Esophagus squamous epithelium (tissue), 5 donors: Measurements from ENCODE around the gene LEKR1. TPM values are rescaled to one million over a fixed set of nuclear protein-coding genes. Genes with fewer than 3 reads are reported as not detected.

Experiments used
- DNase-seq: peaks from one replicate; lab custom pipeline; 2025; lab: John Stamatoyannopoulos, UW
- H3K27ac ChIP-seq, 4 donors: fragments of 200-600 bp; sonication (generic); one replicate each; pipeline ENCODE4 v1.5.1; 2016 to 2019; ENCODE audit warnings: mild to moderate bottlenecking in 1 of 4
- H3K27me3 ChIP-seq, 4 donors: fragments of 200-600 bp; sonication (generic); 1 replicate in 3 of 4; 2 replicates in 1 of 4; pipeline versions ENCODE4 v1.5.1 to v1.6.0; 2017 to 2021; ENCODE audit warnings: antibody characterized with exemption in 1 of 4
- H3K36me3 ChIP-seq, 3 donors: fragments of 200-600 bp; sonication (generic); one replicate each; pipeline ENCODE4 v1.5.1; 2016 to 2019
- H3K4me1 ChIP-seq, 3 donors: fragments of 200-600 bp; sonication (generic); one replicate each; pipeline ENCODE4 v1.5.1; 2017 to 2019
- H3K4me3 ChIP-seq, 4 donors: fragments of 200-600 bp; sonication (generic); 1 replicate in 3 of 4; 2 replicates in 1 of 4; pipeline ENCODE4 v1.5.1; 2016 to 2019; ENCODE audit warnings: mild to moderate bottlenecking in 2 of 4, moderate library complexity in 1 of 4
- H3K9me3 ChIP-seq, 3 donors: fragments of 200-600 bp; sonication (generic); one replicate each; pipeline ENCODE4 v1.5.1; 2016 to 2019
- POLR2A ChIP-seq, 4 donors: fragments of 450-650 bp; IDR thresholded peaks; one replicate each; pipeline ENCODE4 v1.6.1; 2017; ENCODE audit warnings: antibody characterized with exemption in 4 of 4, mild to moderate bottlenecking in 4 of 4, moderate library complexity in 3 of 4
- WGBS, 2 donors: methylation state at CpG; one replicate each; pipeline ENCODE4 v1.1.5; 2018; 5-methylcytosine and 5-hydroxymethylcytosine counted together
- intact Hi-C: fragments of 100-400 bp; cut with DNase I; formaldehyde crosslinking; loops from one replicate; pipeline ENCODE4 v1.15.0; 2022
- total RNA-seq, 4 donors: library from RNA; depleted of rRNA; stranded (reverse); fragments of >200 nt; gene quantifications; one replicate each; pipeline ENCODE4 v1.1.0, GENCODE V29; 2016
- TF ChIP-seq, protein P1 (sequence below), 6 experiments: fragments of 450-650 bp in 4 of 6; fragments of 200-600 bp in 2 of 6; sonication (generic) in 2 of 6; IDR thresholded peaks; one replicate each; pipeline ENCODE4 v1.5.1; 2016 to 2019; ENCODE audit warnings: antibody characterized with exemption in 6 of 6, mild to moderate bottlenecking in 4 of 6, moderate library complexity in 4 of 6
- donor health status: DM: yes; HTN: yes; CAD: no.

Gene LEKR1
- total RNA-seq, 4 donors from 2014 or later, result 0.15 to 1.1 (median 0.57) TPM; not detected in 1

DNA sequence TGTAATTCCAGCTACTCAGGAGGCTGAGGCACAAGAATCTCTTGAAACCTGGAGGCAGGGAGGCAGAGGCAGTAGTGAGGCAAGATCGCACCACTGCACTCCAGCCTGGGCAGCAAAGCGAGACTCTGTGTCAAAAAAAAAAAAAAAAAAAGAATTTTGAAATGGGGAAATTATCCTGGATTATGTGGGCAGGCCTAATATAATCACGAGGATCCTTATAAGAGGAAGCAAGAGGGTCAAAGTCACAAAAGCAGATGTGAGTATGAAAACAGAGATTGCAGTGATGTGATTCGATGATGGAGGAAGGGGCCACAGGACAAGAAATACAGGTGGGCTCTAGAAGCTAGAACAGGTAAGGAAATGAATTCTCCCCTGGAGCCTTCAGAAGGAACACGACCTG, 159.6 kb downstream of the LEKR1 start:
- TF ChIP-seq, protein P1, sequence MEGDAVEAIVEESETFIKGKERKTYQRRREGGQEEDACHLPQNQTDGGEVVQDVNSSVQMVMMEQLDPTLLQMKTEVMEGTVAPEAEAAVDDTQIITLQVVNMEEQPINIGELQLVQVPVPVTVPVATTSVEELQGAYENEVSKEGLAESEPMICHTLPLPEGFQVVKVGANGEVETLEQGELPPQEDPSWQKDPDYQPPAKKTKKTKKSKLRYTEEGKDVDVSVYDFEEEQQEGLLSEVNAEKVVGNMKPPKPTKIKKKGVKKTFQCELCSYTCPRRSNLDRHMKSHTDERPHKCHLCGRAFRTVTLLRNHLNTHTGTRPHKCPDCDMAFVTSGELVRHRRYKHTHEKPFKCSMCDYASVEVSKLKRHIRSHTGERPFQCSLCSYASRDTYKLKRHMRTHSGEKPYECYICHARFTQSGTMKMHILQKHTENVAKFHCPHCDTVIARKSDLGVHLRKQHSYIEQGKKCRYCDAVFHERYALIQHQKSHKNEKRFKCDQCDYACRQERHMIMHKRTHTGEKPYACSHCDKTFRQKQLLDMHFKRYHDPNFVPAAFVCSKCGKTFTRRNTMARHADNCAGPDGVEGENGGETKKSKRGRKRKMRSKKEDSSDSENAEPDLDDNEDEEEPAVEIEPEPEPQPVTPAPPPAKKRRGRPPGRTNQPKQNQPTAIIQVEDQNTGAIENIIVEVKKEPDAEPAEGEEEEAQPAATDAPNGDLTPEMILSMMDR (IDR thresholded peaks at IDR 0.05), result no peak
- no peak for TF ChIP-seq POLR2A (IDR thresholded peaks at IDR 0.05)
- no peaks in the 10 kb centered on the region for H3K27me3 ChIP-seq
- 79 to 86% methylated on average over 5 of the region's 5 CpGs for WGBS, 2 donors

DNA sequence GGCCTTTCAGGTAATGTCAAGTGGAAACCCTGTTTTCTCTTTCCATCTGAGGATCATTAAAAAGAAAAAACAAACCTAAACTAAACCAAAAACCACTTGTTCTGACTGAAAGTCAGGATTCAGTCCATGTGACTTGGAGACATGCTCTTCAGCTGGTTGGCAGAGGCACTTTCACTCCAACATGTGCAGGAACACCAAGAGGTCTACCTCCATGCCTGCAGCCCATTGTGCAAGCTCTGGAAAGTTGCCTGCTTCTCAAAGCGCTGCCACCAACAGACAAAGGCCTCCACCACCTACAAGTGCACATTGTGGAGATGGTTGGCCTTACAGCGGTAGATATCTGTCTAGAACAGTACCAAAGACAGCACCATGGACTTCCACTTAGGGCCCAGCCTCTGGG, 161.8 kb downstream of the LEKR1 start:
- TF ChIP-seq, protein P1 (IDR thresholded peaks at IDR 0.05), result no peak
- TF ChIP-seq POLR2A (IDR thresholded peaks at IDR 0.05), result no peak
- intact Hi-C loops, result no loop called here
- no peak for DNase-seq

More for the DNA sequence above, 159.6 kb downstream of the LEKR1 start:
- Histone ChIP-seq H3K27ac (no peak overlapping the region), H3K9me3 (no peaks in the 10 kb centered on the region), H3K4me3 (no peak overlapping the region), H3K36me3 (no peaks in the 10 kb centered on the region), H3K4me1 (no peaks in the 10 kb centered on the region)
- intact Hi-C loops, result no loop called here
- DNase-seq, result no peak

DNA sequence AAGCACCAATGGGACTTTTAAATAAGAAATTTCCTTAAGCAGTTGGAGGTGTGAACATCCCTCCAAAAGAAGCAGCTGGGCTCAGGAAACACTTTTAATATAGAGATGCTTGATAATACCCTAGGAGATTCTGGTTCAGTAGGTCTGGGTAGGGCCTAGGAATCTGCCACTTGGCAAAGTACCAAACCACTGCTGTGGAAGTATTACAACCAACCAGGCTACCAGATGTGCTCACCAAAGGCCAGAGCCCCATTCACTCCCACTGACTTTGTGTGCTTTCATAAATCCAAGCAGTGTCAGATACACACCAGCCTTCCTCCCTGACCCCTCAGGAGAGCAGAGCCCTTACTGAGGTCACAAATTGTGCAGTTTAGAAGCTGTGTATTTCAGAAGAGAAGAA, 171.2 kb downstream of the LEKR1 start:
- Histone ChIP-seq H3K27me3 (no peaks in the 10 kb centered on the region), H3K4me3 (no peak overlapping the region), H3K36me3 (no peaks in the 10 kb centered on the region), H3K27ac (no peak overlapping the region), H3K9me3 (no peaks in the 10 kb centered on the region), H3K4me1 (no peaks in the 10 kb centered on the region)
- intact Hi-C loops, result no loop called here
- TF ChIP-seq, protein P1 (IDR thresholded peaks at IDR 0.05), result no peak
- no peak for TF ChIP-seq POLR2A (IDR thresholded peaks at IDR 0.05)
- DNase-seq, result no peak

More for the DNA sequence above, 161.8 kb downstream of the LEKR1 start:
- Histone ChIP-seq H3K4me3 (no peak overlapping the region), H3K36me3 (no peaks in the 10 kb centered on the region), H3K27me3 (no peaks in the 10 kb centered on the region), H3K27ac (no peak overlapping the region), H3K9me3 (no peaks in the 10 kb centered on the region), H3K4me1 (no peaks in the 10 kb centered on the region)
- 79% methylated on average over 2 of the region's 2 CpGs; no CpG with 5 or more reads in 1 of the 2 donors for WGBS, 2 donors

DNA sequence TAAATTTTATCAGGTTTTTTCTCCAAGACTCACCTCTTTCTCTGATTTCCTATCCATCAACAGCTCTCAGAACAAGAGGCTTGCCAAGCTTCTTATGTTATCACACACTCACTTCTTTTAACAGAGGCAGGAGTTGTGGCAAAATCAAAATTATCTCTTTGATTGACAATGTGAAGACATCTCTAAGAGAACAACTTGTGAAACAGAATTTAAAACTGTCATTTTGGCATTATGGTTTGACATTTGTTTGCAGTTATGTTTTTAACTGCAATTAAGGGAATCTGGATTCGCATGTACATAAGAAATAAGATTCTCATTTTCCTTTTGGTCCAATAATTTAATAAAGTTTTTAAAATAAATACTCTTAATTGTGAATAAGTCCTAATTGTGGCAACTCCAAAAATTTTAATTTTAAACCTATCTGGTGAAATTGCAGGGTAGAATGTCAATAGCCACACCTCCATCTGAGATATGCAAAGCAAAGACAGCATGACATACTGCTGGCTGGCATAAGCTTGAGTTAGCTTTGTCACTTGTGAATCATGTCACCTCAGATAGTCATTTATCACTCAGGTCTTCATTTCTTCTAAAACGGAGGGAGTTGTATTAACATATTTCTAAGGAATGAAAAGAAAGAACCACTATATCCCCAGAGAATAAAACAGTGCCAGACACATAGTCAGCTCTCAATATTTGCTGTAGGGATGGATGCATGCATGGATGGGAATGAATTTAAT, 175.2 kb downstream of the LEKR1 start:
- H3K27me3 ChIP-seq, result peaks cover 0 to 5% (median 0%) of the 10 kb centered on the region in 4 donors
- H3K27ac ChIP-seq, result no peak overlapping the region
- 68 to 71% methylated on average over 2 of the region's 2 CpGs for WGBS, 2 donors
- intact Hi-C loops, result no loop called here
- DNase-seq, result no peak
- H3K4me3 ChIP-seq, result no peak overlapping the region
- TF ChIP-seq, protein P1 (IDR thresholded peaks at IDR 0.05), result no peak
- TF ChIP-seq POLR2A (IDR thresholded peaks at IDR 0.05), result no peak
- H3K4me1 ChIP-seq, result no peaks in the 10 kb centered on the region
- H3K36me3 ChIP-seq, result no peaks in the 10 kb centered on the region
- no peaks in the 10 kb centered on the region for H3K9me3 ChIP-seq

DNA sequence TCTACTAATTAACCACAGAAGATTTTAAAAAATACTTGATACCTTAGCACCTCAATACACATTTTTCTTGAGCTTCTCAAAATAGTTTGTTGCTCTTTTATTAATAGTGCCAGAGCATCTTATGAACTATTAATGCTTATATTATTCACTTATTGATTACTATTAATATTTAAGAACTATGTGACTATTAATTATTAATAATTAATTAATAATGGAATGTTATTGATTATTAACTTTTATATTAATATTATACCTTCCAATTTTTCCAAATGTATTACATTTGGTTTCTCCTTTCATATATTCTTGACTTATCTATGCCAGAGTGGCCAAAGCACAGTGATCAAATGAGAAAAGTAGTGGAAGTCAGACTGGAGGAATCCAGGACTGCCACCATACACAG, 195.5 kb downstream of the LEKR1 start:
- H3K4me1 ChIP-seq, result no peaks in the 10 kb centered on the region
- no peaks in the 10 kb centered on the region for H3K9me3 ChIP-seq
- no peak for TF ChIP-seq POLR2A (IDR thresholded peaks at IDR 0.05)
- TF ChIP-seq, protein P1 (IDR thresholded peaks at IDR 0.05), result no peak
- DNase-seq, result no peak
- no peak overlapping the region for H3K27ac ChIP-seq
- intact Hi-C loops, result no loop called here
- H3K27me3 ChIP-seq, result no peaks in the 10 kb centered on the region
- H3K4me3 ChIP-seq, result no peak overlapping the region
- H3K36me3 ChIP-seq, result no peaks in the 10 kb centered on the region
